HepG2 (cell line): ENCODE data around the gene NNMT. TPM values are rescaled to one million over a fixed set of nuclear protein-coding genes. Genes with fewer than 3 reads are reported as not detected.
A peak's percentile ranks its signal among the peaks of the same experiment; 100 is the strongest.

ENCODE experiments used
- AFF4 ChIP-seq: sonication (generic); formaldehyde crosslinking; IDR thresholded peaks from 2 replicates; pipeline ENCODE4 v1.4.0; 2020; ENCODE audit warnings: missing genetic modification reagents
- ATF1 ChIP-seq: IDR thresholded peaks from 2 replicates; pipeline ENCODE4 v1.6.1; 2016; ENCODE audit warnings: mild to moderate bottlenecking, control low read depth
- KLF11 ChIP-seq: IDR thresholded peaks from 2 replicates; pipeline ENCODE4 v1.6.1; 2016; ENCODE audit warnings: missing compliant biosample characterization
- MIER2 ChIP-seq: IDR thresholded peaks from 2 replicates; pipeline ENCODE4 v1.6.1; 2016; ENCODE audit warnings: missing biosample characterization, missing genetic modification reagents
- MTF2 ChIP-seq: sonication (generic); formaldehyde crosslinking; IDR thresholded peaks from 2 replicates; pipeline ENCODE4 v1.5.0; 2020; ENCODE audit warnings: missing genetic modification reagents, borderline replicate concordance
- TBX2 ChIP-seq: sonication (generic); formaldehyde crosslinking; IDR thresholded peaks from 2 replicates; pipeline ENCODE4 v1.5.0; 2020; ENCODE audit warnings: missing genetic modification reagents, mild to moderate bottlenecking, borderline replicate concordance
- ZBTB21 ChIP-seq: sonication (generic); formaldehyde crosslinking; IDR thresholded peaks from 2 replicates; pipeline ENCODE4 v1.4.0; 2020; ENCODE audit warnings: missing genetic modification reagents
- ZNF142 ChIP-seq: sonication (generic); formaldehyde crosslinking; IDR thresholded peaks from 2 replicates; pipeline ENCODE4 v1.4.0; 2020; ENCODE audit warnings: missing genetic modification reagents
- ZNF256 ChIP-seq: sonication (generic); formaldehyde crosslinking; conservative IDR thresholded peaks from 2 replicates; pipeline ENCODE4 v1.4.0; 2020; ENCODE audit warnings: missing genetic modification reagents
- ZNF276 ChIP-seq: sonication (generic); formaldehyde crosslinking; IDR thresholded peaks from 2 replicates; pipeline ENCODE4 v1.4.0; 2020; ENCODE audit warnings: mild to moderate bottlenecking, low read depth, missing genetic modification reagents
- ZNF749 ChIP-seq: sonication (generic); formaldehyde crosslinking; IDR thresholded peaks from 2 replicates; pipeline ENCODE4 v1.8.0; 2022; ENCODE audit warnings: mild to moderate bottlenecking, missing genetic modification reagents, moderate library complexity, borderline replicate concordance
- ZSCAN22 ChIP-seq: sonication (generic); formaldehyde crosslinking; IDR thresholded peaks from 2 replicates; pipeline ENCODE4 v1.4.0; 2020; ENCODE audit warnings: mild to moderate bottlenecking, missing genetic modification reagents
- polyA plus RNA-seq, 8 experiments: library from polyadenylated mRNA; depleted of rRNA in 3 of 8; stranded (reverse) in 7 of 8; unstranded in 1 of 8; fragments of >200 nt; fragmentation: Illumina TruSeq in 4 of 8; extraction: Trizol in 4 of 8; gene quantifications; 2 replicates each; pipeline versions ENCODE4 v1.2.1 to v1.2.3, GENCODE V29; 2011 to 2016; ENCODE audit warnings: low read depth in 4 of 8, missing spikeins in 1 of 8, mixed read lengths in 1 of 8; ENCODE audit not compliant: insufficient read depth in 1 of 8
- total RNA-seq, 5 experiments: library from RNA; depleted of rRNA; stranded (reverse); fragments of >200 nt; fragmentation: Illumina TruSeq; extraction: Trizol; gene quantifications; 2 replicates each; pipeline ENCODE4 v1.2.3, GENCODE V29; 2016; ENCODE audit warnings: low read depth in 1 of 5
- TF ChIP-seq, protein P1 (sequence below): sonication (generic); formaldehyde crosslinking; IDR thresholded peaks from 2 replicates; pipeline ENCODE4 v1.8.1; 2023; ENCODE audit warnings: mild to moderate bottlenecking, missing genetic modification reagents, borderline replicate concordance

The NNMT gene
- total and polyA plus RNA-seq, 2 of the 13 experiments (the other 11 are each of a cell fraction or from before 2014, with no cell fraction given), result 0.13 TPM; not detected in 1

DNA sequence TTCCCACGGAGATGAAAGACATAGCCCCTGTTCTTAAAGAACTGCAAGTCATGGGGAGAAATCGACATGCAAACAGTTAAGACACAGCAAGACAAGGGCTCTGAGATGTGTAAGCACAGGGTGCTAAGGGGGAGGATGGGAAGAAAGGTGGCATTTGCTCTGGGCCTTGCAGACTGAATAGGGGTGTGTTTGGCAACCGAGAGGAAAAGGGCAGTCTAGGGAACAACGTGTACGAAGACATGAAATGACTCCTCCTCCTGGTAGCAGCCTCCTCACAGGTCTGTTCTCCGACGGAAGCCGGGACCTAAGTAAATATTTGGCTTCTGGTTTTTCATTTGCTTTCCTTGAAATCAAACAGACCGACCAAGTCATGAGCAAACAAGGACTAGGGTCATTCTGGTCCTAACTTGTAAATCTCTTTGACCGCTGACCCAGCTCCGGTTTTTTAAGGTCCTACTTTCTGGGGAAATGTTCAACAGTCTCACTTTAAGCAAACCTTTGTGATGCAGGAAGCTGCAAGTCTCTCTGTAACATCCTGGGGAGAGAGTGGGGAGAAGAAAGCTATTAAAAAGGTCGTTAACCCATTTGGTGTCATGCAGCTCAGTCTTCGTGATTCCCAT is 19.7 kb downstream of the NNMT start (continued):
- TF ChIP-seq ZBTB21 (CRISPR knock-in tag), result no peak
- TF ChIP-seq ZNF142, result no peak
- TF ChIP-seq MIER2, result no peak
- TF ChIP-seq ZNF276 (CRISPR knock-in tag), result 0 out of 2 replicates have a peak, but pooled peaks have one; percentile 73
- TF ChIP-seq ZNF256 (CRISPR knock-in tag), result no peak
- TF ChIP-seq, protein P1, sequence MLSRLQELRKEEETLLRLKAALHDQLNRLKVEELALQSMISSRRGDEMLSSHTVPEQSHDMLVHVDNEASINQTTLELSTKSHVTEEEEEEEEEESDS, result no peak
- TF ChIP-seq TBX2 (CRISPR knock-in tag), result peak; percentile 96
- no peak for TF ChIP-seq MTF2 (CRISPR knock-in tag)
- TF ChIP-seq ZSCAN22 (CRISPR knock-in tag), result no peak
- peak; percentile 37; the same call in 1 of the 2 replicates for TF ChIP-seq ATF1 (CRISPR knock-in tag)
- no peak for TF ChIP-seq AFF4 (CRISPR knock-in tag)
- no peak for TF ChIP-seq KLF11 (CRISPR knock-in tag)
- TF ChIP-seq ZNF749 (CRISPR knock-in tag), result no peak
